HEK293 (cell line): Measurements from ENCODE around the gene KDSR.

Experiments
- BCL11B ChIP-seq: fragments of 450-650 bp; formaldehyde crosslinking; IDR thresholded peaks from 2 replicates; pipeline ENCODE4 v1.5.1; 2016; ENCODE audit warnings: low read depth, missing biosample characterization, missing genetic modification characterization
- GLI4 ChIP-seq: fragments of 450-650 bp; formaldehyde crosslinking; IDR thresholded peaks from 2 replicates; pipeline ENCODE4 v1.5.1; 2016; ENCODE audit warnings: missing biosample characterization, missing genetic modification characterization
- HOXD13 ChIP-seq: sonication (generic); formaldehyde crosslinking; IDR thresholded peaks from 2 replicates; pipeline ENCODE4 v1.8.0; 2022; ENCODE audit warnings: missing genetic modification reagents, borderline replicate concordance
- MYNN ChIP-seq: fragments of 450-650 bp; formaldehyde crosslinking; IDR thresholded peaks from 2 replicates; pipeline ENCODE4 v1.5.1; 2016; ENCODE audit warnings: missing biosample characterization, missing genetic modification characterization, borderline replicate concordance
- SCRT2 ChIP-seq: fragments of 450-650 bp; formaldehyde crosslinking; IDR thresholded peaks from 2 replicates; pipeline ENCODE4 v1.5.1; 2016; ENCODE audit warnings: missing biosample characterization, missing genetic modification characterization
- YY1 ChIP-seq: fragments of 450-650 bp; formaldehyde crosslinking; IDR thresholded peaks from 2 replicates; pipeline ENCODE4 v1.5.1; 2018; ENCODE audit warnings: missing biosample characterization, missing genetic modification characterization
- YY2 ChIP-seq: fragments of 450-650 bp; formaldehyde crosslinking; IDR thresholded peaks from 2 replicates; pipeline ENCODE4 v1.5.1; 2016; ENCODE audit warnings: missing biosample characterization, missing genetic modification characterization
- ZBTB20 ChIP-seq: fragments of 450-650 bp; formaldehyde crosslinking; IDR thresholded peaks from 2 replicates; pipeline ENCODE4 v1.5.1; 2016; ENCODE audit warnings: missing biosample characterization, missing genetic modification characterization
- ZBTB8A ChIP-seq: fragments of 450-650 bp; formaldehyde crosslinking; IDR thresholded peaks from 2 replicates; pipeline ENCODE4 v1.5.1; 2016; ENCODE audit warnings: missing biosample characterization, missing genetic modification characterization
- ZFP37 ChIP-seq: fragments of 450-650 bp; formaldehyde crosslinking; IDR thresholded peaks from 2 replicates; pipeline ENCODE4 v1.5.1; 2016; ENCODE audit warnings: missing biosample characterization, missing genetic modification characterization
- ZFP41 ChIP-seq: fragments of 450-650 bp; formaldehyde crosslinking; IDR thresholded peaks from 2 replicates; pipeline ENCODE4 v1.5.1; 2016; ENCODE audit warnings: missing biosample characterization, missing genetic modification characterization, borderline replicate concordance
- ZNF133 ChIP-seq: fragments of 450-650 bp; formaldehyde crosslinking; IDR thresholded peaks from 2 replicates; pipeline ENCODE4 v1.5.1; 2016; ENCODE audit warnings: missing biosample characterization, missing genetic modification characterization
- ZNF211 ChIP-seq: fragments of 450-650 bp; formaldehyde crosslinking; IDR thresholded peaks from 2 replicates; pipeline ENCODE4 v1.5.1; 2016; ENCODE audit warnings: low read depth, missing biosample characterization, missing genetic modification characterization
- ZNF24 ChIP-seq: fragments of 450-650 bp; formaldehyde crosslinking; IDR thresholded peaks from 2 replicates; pipeline ENCODE4 v1.5.1; 2016; ENCODE audit warnings: missing biosample characterization, missing genetic modification characterization
- ZNF292 ChIP-seq: fragments of 450-650 bp; formaldehyde crosslinking; IDR thresholded peaks from 2 replicates; pipeline ENCODE4 v1.5.1; 2016; ENCODE audit warnings: low read depth, missing biosample characterization, missing genetic modification characterization, borderline replicate concordance
- ZNF311 ChIP-seq: fragments of 450-650 bp; formaldehyde crosslinking; IDR thresholded peaks from 2 replicates; pipeline ENCODE4 v1.5.1; 2017; ENCODE audit warnings: missing biosample characterization, missing genetic modification characterization, borderline replicate concordance
- ZNF423 ChIP-seq: fragments of 450-650 bp; formaldehyde crosslinking; IDR thresholded peaks from 2 replicates; pipeline ENCODE4 v1.5.1; 2016; ENCODE audit warnings: missing biosample characterization, missing genetic modification characterization
- ZNF560 ChIP-seq: fragments of 450-650 bp; formaldehyde crosslinking; IDR thresholded peaks from 2 replicates; pipeline ENCODE4 v1.5.1; 2017; ENCODE audit warnings: missing biosample characterization, missing genetic modification characterization, borderline replicate concordance
- ZNF571 ChIP-seq: fragments of 450-650 bp; formaldehyde crosslinking; IDR thresholded peaks from 2 replicates; pipeline ENCODE4 v1.5.0; 2017; ENCODE audit warnings: missing biosample characterization, missing genetic modification characterization
- ZNF621 ChIP-seq: fragments of 450-650 bp; formaldehyde crosslinking; IDR thresholded peaks from 2 replicates; pipeline ENCODE4 v1.5.1; 2017; ENCODE audit warnings: missing biosample characterization, missing genetic modification characterization
- ZNF629 ChIP-seq: fragments of 450-650 bp; formaldehyde crosslinking; IDR thresholded peaks from 2 replicates; pipeline ENCODE4 v1.5.1; 2017; ENCODE audit warnings: missing biosample characterization, missing genetic modification characterization
- ZNF658 ChIP-seq: fragments of 450-650 bp; formaldehyde crosslinking; IDR thresholded peaks from 2 replicates; pipeline ENCODE4; 2016; ENCODE audit warnings: missing biosample characterization, missing genetic modification characterization
- ZNF707 ChIP-seq: fragments of 450-650 bp; formaldehyde crosslinking; IDR thresholded peaks from 2 replicates; pipeline ENCODE4 v1.5.1; 2016; ENCODE audit warnings: missing biosample characterization, missing genetic modification characterization
- ZNF776 ChIP-seq: fragments of 450-650 bp; formaldehyde crosslinking; IDR thresholded peaks from 2 replicates; pipeline ENCODE4 v1.5.0; 2017; ENCODE audit warnings: missing biosample characterization, missing genetic modification characterization, borderline replicate concordance
- ZNF792 ChIP-seq: fragments of 450-650 bp; formaldehyde crosslinking; IDR thresholded peaks from 2 replicates; pipeline ENCODE4 v1.5.1; 2016; ENCODE audit warnings: missing biosample characterization, missing genetic modification characterization
- ZNF843 ChIP-seq: fragments of 450-650 bp; formaldehyde crosslinking; IDR thresholded peaks from 2 replicates; pipeline ENCODE4 v1.5.1; 2016; ENCODE audit warnings: missing biosample characterization, missing genetic modification characterization
- ZXDB ChIP-seq: fragments of 450-650 bp; formaldehyde crosslinking; IDR thresholded peaks from 2 replicates; pipeline ENCODE4 v1.5.1; 2016; ENCODE audit warnings: missing biosample characterization, missing genetic modification characterization
- TF ChIP-seq, protein P1 (sequence below): fragments of 450-650 bp; formaldehyde crosslinking; IDR thresholded peaks from 2 replicates; pipeline ENCODE4 v1.5.1; 2016; ENCODE audit warnings: missing biosample characterization, missing genetic modification characterization
- TF ChIP-seq, protein P2 (sequence below): fragments of 450-650 bp; formaldehyde crosslinking; IDR thresholded peaks from 2 replicates; pipeline ENCODE4 v1.5.1; 2017; ENCODE audit warnings: missing biosample characterization, missing genetic modification characterization
- TF ChIP-seq, protein P3 (sequence below): fragments of 450-650 bp; formaldehyde crosslinking; IDR thresholded peaks from 2 replicates; pipeline ENCODE4 v1.5.1; 2016; ENCODE audit warnings: missing biosample characterization, missing genetic modification characterization
- TF ChIP-seq, protein P4 (sequence below): fragments of 450-650 bp; formaldehyde crosslinking; IDR thresholded peaks from 2 replicates; pipeline ENCODE4 v1.5.1; 2017; ENCODE audit warnings: missing biosample characterization, missing genetic modification characterization
- TF ChIP-seq, protein P5 (sequence below): fragments of 450-650 bp; formaldehyde crosslinking; IDR thresholded peaks from 2 replicates; pipeline ENCODE4 v1.5.1; 2016; ENCODE audit warnings: missing biosample characterization, missing genetic modification characterization
- TF ChIP-seq, protein P6 (sequence below): fragments of 450-650 bp; formaldehyde crosslinking; IDR thresholded peaks from 2 replicates; pipeline ENCODE4 v1.5.0; 2017; ENCODE audit warnings: missing biosample characterization, missing genetic modification characterization, borderline replicate concordance

Gene KDSR

DNA sequence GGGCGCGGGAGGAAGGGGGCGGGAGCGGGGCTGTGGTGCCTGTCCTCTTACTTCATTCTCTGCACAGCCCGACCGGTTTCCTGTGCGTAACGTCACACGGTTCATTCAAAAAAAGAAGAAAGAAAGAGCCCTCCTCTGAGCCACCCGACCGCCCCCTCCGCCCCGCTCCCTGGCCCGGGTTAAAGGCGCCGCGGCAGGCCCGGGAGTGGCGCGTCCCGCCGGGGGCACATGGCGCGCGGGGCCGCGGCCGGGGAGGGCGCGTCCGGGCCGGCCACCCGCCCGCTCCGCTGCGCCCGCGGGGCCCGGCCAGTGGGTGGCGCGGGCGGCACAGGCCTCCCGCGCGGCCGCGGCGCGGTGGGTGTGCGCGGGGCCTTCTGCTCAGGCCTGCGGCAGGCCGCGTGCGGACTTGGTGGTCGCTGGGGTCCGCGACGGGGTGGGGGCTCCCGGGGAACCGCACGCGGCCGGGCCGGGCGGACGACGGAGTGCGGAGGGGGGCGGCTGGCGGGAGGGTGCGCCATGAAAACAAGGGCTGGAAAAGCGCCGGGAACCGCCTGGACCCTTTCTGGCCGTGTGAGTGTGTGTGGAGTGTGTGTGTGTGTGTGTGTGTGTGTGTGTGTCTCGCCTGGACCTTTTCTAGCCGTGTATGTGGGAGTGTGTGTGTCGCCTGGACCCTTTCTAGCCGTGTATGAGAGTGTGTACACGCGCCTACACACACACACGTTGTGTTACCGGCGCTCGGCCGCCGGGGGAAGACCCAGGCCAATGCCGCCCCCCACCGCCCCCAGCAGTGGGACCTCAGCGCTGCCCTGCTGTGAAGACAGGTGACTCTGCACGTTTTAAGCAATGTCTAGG, 46.7 kb downstream of the KDSR start (continued):
- TF ChIP-seq, protein P1, sequence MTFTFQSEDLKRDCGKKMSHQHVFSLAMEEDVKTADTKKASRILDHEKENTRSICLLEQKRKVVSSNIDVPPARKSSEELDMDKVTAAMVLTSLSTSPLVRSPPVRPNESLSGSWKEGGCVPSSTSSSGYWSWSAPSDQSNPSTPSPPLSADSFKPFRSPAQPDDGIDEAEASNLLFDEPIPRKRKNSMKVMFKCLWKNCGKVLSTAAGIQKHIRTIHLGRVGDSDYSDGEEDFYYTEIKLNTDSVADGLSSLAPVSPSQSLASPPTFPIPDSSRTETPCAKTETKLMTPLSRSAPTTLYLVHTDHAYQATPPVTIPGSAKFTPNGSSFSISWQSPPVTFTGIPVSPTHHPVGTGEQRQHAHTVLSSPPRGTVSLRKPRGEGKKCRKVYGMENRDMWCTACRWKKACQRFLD (tag by site-specific recombination), result no peak
- no peak for TF ChIP-seq ZNF658 (tag by site-specific recombination)
- TF ChIP-seq, protein P2, sequence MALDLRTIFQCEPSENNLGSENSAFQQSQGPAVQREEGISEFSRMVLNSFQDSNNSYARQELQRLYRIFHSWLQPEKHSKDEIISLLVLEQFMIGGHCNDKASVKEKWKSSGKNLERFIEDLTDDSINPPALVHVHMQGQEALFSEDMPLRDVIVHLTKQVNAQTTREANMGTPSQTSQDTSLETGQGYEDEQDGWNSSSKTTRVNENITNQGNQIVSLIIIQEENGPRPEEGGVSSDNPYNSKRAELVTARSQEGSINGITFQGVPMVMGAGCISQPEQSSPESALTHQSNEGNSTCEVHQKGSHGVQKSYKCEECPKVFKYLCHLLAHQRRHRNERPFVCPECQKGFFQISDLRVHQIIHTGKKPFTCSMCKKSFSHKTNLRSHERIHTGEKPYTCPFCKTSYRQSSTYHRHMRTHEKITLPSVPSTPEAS, result peak; percentile 93
- no peak for TF ChIP-seq ZNF311
- TF ChIP-seq ZNF571 (tag by site-specific recombination), result no peak
- TF ChIP-seq BCL11B (tag by site-specific recombination), result peak; percentile 73; the same call in 1 of the 2 replicates
- TF ChIP-seq ZFP37, result 0 out of 2 replicates have a peak, but pooled peaks have one; percentile 59
- TF ChIP-seq ZFP41 (tag by site-specific recombination), result no peak
- no peak for TF ChIP-seq ZNF560
- no peak for TF ChIP-seq MYNN (tag by site-specific recombination)
- 0 out of 2 replicates have a peak, but pooled peaks have one; percentile 75 for TF ChIP-seq GLI4 (tag by site-specific recombination)
- no peak; the same call in 1 of the 2 replicates for TF ChIP-seq ZBTB20 (tag by site-specific recombination)
- no peak for TF ChIP-seq YY2 (tag by site-specific recombination)
- TF ChIP-seq ZXDB, result peak; percentile 27
- TF ChIP-seq ZNF423 (tag by site-specific recombination), result no peak
- TF ChIP-seq YY1 (tag by site-specific recombination), result no peak; the same call in 1 of the 2 replicates
- TF ChIP-seq HOXD13 (CRISPR knock-in tag), result no peak
- no peak for TF ChIP-seq ZNF292
- TF ChIP-seq ZNF843 (tag by site-specific recombination), result peak; percentile 12; the same call in 1 of the 2 replicates
- no peak for TF ChIP-seq ZNF621 (tag by site-specific recombination)
- TF ChIP-seq, protein P3, sequence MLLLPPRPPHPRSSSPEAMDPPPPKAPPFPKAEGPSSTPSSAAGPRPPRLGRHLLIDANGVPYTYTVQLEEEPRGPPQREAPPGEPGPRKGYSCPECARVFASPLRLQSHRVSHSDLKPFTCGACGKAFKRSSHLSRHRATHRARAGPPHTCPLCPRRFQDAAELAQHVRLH (tag by site-specific recombination), result no peak
- TF ChIP-seq, protein P4, sequence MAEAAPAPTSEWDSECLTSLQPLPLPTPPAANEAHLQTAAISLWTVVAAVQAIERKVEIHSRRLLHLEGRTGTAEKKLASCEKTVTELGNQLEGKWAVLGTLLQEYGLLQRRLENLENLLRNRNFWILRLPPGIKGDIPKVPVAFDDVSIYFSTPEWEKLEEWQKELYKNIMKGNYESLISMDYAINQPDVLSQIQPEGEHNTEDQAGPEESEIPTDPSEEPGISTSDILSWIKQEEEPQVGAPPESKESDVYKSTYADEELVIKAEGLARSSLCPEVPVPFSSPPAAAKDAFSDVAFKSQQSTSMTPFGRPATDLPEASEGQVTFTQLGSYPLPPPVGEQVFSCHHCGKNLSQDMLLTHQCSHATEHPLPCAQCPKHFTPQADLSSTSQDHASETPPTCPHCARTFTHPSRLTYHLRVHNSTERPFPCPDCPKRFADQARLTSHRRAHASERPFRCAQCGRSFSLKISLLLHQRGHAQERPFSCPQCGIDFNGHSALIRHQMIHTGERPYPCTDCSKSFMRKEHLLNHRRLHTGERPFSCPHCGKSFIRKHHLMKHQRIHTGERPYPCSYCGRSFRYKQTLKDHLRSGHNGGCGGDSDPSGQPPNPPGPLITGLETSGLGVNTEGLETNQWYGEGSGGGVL (tag by site-specific recombination), result peak; percentile 72
- TF ChIP-seq SCRT2 (tag by site-specific recombination), result no peak
- 0 out of 2 replicates have a peak, but pooled peaks have one; percentile 31 for TF ChIP-seq ZBTB8A (tag by site-specific recombination)
- no peak for TF ChIP-seq ZNF133 (tag by site-specific recombination)
- peak; percentile 92 for TF ChIP-seq ZNF776
- TF ChIP-seq, protein P5, sequence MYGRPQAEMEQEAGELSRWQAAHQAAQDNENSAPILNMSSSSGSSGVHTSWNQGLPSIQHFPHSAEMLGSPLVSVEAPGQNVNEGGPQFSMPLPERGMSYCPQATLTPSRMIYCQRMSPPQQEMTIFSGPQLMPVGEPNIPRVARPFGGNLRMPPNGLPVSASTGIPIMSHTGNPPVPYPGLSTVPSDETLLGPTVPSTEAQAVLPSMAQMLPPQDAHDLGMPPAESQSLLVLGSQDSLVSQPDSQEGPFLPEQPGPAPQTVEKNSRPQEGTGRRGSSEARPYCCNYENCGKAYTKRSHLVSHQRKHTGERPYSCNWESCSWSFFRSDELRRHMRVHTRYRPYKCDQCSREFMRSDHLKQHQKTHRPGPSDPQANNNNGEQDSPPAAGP (tag by site-specific recombination), result 0 out of 2 replicates have a peak, but pooled peaks have one; percentile 18
- no peak for TF ChIP-seq ZNF211 (tag by site-specific recombination)
- TF ChIP-seq ZNF24 (tag by site-specific recombination), result no peak
- no peak for TF ChIP-seq ZNF707 (tag by site-specific recombination)
- no peak for TF ChIP-seq ZNF629 (tag by site-specific recombination)
- TF ChIP-seq ZNF792 (tag by site-specific recombination), result no peak
- TF ChIP-seq, protein P6, sequence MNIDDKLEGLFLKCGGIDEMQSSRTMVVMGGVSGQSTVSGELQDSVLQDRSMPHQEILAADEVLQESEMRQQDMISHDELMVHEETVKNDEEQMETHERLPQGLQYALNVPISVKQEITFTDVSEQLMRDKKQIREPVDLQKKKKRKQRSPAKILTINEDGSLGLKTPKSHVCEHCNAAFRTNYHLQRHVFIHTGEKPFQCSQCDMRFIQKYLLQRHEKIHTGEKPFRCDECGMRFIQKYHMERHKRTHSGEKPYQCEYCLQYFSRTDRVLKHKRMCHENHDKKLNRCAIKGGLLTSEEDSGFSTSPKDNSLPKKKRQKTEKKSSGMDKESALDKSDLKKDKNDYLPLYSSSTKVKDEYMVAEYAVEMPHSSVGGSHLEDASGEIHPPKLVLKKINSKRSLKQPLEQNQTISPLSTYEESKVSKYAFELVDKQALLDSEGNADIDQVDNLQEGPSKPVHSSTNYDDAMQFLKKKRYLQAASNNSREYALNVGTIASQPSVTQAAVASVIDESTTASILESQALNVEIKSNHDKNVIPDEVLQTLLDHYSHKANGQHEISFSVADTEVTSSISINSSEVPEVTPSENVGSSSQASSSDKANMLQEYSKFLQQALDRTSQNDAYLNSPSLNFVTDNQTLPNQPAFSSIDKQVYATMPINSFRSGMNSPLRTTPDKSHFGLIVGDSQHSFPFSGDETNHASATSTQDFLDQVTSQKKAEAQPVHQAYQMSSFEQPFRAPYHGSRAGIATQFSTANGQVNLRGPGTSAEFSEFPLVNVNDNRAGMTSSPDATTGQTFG (tag by site-specific recombination), result 0 out of 2 replicates have a peak, but pooled peaks have one; percentile 37
